Subcutaneous adipose tissue (tissue), 4 donors: ENCODE data around the gene MTRFR. TPM values are rescaled to one million over a fixed set of nuclear protein-coding genes. Genes with fewer than 3 reads are reported as not detected.

Experiments used
- CTCF ChIP-seq: fragments of 450-650 bp; IDR thresholded peaks from one replicate; pipeline ENCODE4 v1.5.1; 2016; ENCODE audit warnings: low read depth, mild to moderate bottlenecking, control low read depth, antibody characterized with exemption, moderate library complexity
- small RNA-seq: library from RNA; depleted of rRNA; stranded (forward); fragments of <200 nt; gene quantifications from one replicate; pipeline ENCODE3, GENCODE V24; 2016
- total RNA-seq, 4 donors: library from RNA; depleted of rRNA; stranded (reverse); fragments of >200 nt; gene quantifications; one replicate each; pipeline ENCODE4 v1.1.0, GENCODE V29; 2016

Gene MTRFR
- total RNA-seq, 4 donors from 2014 or later = 6.4 to 14.5 (median 8.3) TPM

- no peak for TF ChIP-seq CTCF
Measured at GRCh38 chr12:123284669-123285068, 51.4 kb downstream of the MTRFR start.

- TF ChIP-seq CTCF = no peak
Measured at GRCh38 chr12:123286652-123287373, 53.6 kb downstream of the MTRFR start.

GRCh38 chr12:123288751-123289346 is 55.6 kb downstream of the MTRFR start:
- no peak for TF ChIP-seq CTCF

GRCh38 chr12:123289911-123290310 is 56.7 kb downstream of the MTRFR start:
- TF ChIP-seq CTCF = no peak

- TF ChIP-seq CTCF = no peak
Measured at GRCh38 chr12:123293178-123293760, 60.0 kb downstream of the MTRFR start.

GRCh38 chr12:123305136-123305535 is 71.9 kb downstream of the MTRFR start:
- no peak for TF ChIP-seq CTCF

- no peak for TF ChIP-seq CTCF
Measured at GRCh38 chr12:123306200-123306599, 73.0 kb downstream of the MTRFR start.

Small RNA genes within 50 kb of the gene (small RNA-seq; reads per million reads assigned to genes)
- gene RNA5SP375 = not detected

Other genes starting within 250 kb of the MTRFR start
- 10 to 100 TPM in 1 of 4 donors, 1 to 10 TPM in 3; 1.0 to 16.2 (median 3.3) TPM for gene PITPNM2, start 82.3 kb upstream of the MTRFR start, total RNA-seq
- gene MPHOSPH9, start 295 bp upstream of the MTRFR start, total RNA-seq = 10 to 100 TPM; 29.7 to 39.9 (median 35.5) TPM
- gene CDK2AP1, start 38.4 kb downstream of the MTRFR start, total RNA-seq = 100 to 1,000 TPM in 1 of 4 donors, 10 to 100 TPM in 3; 69.9 to 203 (median 90.8) TPM
- 10 to 100 TPM; 19.2 to 26.2 (median 21.4) TPM for gene SBNO1, start 131.4 kb downstream of the MTRFR start, total RNA-seq
- gene KMT5A, start 150.7 kb downstream of the MTRFR start, total RNA-seq = 10 to 100 TPM; 19.7 to 46.3 (median 28.2) TPM
- gene RILPL2, start 203.2 kb downstream of the MTRFR start, total RNA-seq = 10 to 100 TPM in 1 of 4 donors, 1 to 10 TPM in 3; 6.7 to 11.7 (median 9.6) TPM
- 10 to 100 TPM in 1 of 4 donors, 1 to 10 TPM in 3; 8.7 to 16.8 (median 9.2) TPM for gene SNRNP35, start 224.7 kb downstream of the MTRFR start, total RNA-seq